Measurements from ENCODE around the gene DBNDD1.

DBNDD1 gene

DNA sequence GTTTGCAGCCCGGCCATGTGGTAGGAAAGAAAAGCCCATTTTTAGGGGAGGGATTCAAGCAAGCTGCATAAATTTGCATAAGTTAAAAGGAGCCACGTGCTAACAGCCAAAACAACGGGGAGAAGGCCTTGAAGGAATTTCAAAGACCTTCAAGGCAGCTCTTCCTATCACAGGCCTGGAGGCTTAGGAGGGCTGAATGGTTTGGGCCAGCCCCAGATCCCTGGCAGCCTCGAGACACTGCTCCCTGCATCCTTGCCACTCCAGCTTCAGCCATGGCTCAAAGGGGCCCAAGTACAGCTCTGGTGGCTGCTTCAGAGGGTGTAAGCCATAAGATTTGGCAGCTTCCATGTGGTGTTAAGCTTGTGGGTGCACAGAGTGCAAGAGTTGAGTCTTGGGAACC lies 35.3 kb upstream of the DBNDD1 start:
- ChIA-PET CTCF (no interaction called here), POLR2A (no interaction called here)
- TF ChIP-seq PKNOX1 (IDR thresholded peaks at IDR 0.05) (no peak), SP1 (IDR thresholded peaks at IDR 0.05) (no peak), ZNF384 (IDR thresholded peaks at IDR 0.05) (no peak), L3MBTL2 (conservative IDR thresholded peaks at IDR 0.05) (no peak), LEF1 (IDR thresholded peaks at IDR 0.05; ENCODE audit: borderline replicate concordance) (no peak), BHLHE40 (IDR thresholded peaks at IDR 0.05; ENCODE audit: borderline replicate concordance) (no peak), SUZ12 (IDR thresholded peaks at IDR 0.05) (no peak)
- no peak for DNase-seq (ENCODE audit: extremely low spot score)

GRCh38 chr16:90053902-90054500 lies 34.7 kb upstream of the DBNDD1 start:
- ChIA-PET POLR2A (no interaction called here), CTCF (no interaction called here)
- no peak for DNase-seq (ENCODE audit: extremely low spot score)
- TF ChIP-seq FOXK2 (IDR thresholded peaks at IDR 0.05) (no peak), ZNF384 (IDR thresholded peaks at IDR 0.05) (no peak), ELF4 (IDR thresholded peaks at IDR 0.05) (no peak), SP1 (IDR thresholded peaks at IDR 0.05) (no peak), PKNOX1 (IDR thresholded peaks at IDR 0.05) (no peak), CTBP1 (IDR thresholded peaks at IDR 0.05; ENCODE audit: borderline replicate concordance) (no peak), NFRKB (IDR thresholded peaks at IDR 0.05) (no peak), ARNT (IDR thresholded peaks at IDR 0.05) (no peak), L3MBTL2 (conservative IDR thresholded peaks at IDR 0.05) (no peak), TARDBP (IDR thresholded peaks at IDR 0.05) (no peak), LEF1 (IDR thresholded peaks at IDR 0.05; ENCODE audit: borderline replicate concordance) (no peak), HDGF (IDR thresholded peaks at IDR 0.05; ENCODE audit: borderline replicate concordance) (no peak)

DNA sequence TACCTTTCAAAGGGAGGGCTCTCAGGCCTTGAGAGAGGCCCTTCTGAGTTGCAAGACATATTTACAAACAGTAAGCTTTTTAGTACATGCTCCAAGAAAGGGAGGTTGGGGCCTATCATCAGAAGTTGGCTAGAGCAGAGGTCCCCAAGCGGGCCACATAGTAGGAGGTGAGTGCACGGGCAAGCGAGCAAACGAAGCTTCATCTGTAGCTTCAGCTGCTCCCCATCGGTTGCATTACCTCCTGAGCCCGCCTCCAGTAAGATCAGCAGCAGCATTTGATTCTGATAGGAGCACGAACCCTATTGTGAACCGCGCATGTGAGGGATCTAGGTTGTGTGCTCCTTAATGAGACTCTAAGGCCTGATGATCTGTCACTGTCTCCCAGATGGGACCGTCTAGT lies 31.7 kb upstream of the DBNDD1 start:
- CTCF ChIA-PET: no interaction called here
- TF ChIP-seq HDGF (IDR thresholded peaks at IDR 0.05; ENCODE audit: borderline replicate concordance) (no peak), SUZ12 (IDR thresholded peaks at IDR 0.05) (no peak), PKNOX1 (IDR thresholded peaks at IDR 0.05) (no peak), LEF1 (IDR thresholded peaks at IDR 0.05; ENCODE audit: borderline replicate concordance) (no peak), ARNT (IDR thresholded peaks at IDR 0.05) (no peak), BHLHE40 (IDR thresholded peaks at IDR 0.05; ENCODE audit: borderline replicate concordance) (no peak), CTBP1 (IDR thresholded peaks at IDR 0.05; ENCODE audit: borderline replicate concordance) (no peak), ELF4 (IDR thresholded peaks at IDR 0.05) (no peak), TARDBP (IDR thresholded peaks at IDR 0.05) (no peak), FOXM1 (IDR thresholded peaks at IDR 0.05; ENCODE audit: borderline replicate concordance) (no peak), FOXK2 (IDR thresholded peaks at IDR 0.05) (no peak), L3MBTL2 (conservative IDR thresholded peaks at IDR 0.05) (no peak)
- POLR2A ChIA-PET: no interaction called here
- no peak for DNase-seq (ENCODE audit: extremely low spot score)

DNA sequence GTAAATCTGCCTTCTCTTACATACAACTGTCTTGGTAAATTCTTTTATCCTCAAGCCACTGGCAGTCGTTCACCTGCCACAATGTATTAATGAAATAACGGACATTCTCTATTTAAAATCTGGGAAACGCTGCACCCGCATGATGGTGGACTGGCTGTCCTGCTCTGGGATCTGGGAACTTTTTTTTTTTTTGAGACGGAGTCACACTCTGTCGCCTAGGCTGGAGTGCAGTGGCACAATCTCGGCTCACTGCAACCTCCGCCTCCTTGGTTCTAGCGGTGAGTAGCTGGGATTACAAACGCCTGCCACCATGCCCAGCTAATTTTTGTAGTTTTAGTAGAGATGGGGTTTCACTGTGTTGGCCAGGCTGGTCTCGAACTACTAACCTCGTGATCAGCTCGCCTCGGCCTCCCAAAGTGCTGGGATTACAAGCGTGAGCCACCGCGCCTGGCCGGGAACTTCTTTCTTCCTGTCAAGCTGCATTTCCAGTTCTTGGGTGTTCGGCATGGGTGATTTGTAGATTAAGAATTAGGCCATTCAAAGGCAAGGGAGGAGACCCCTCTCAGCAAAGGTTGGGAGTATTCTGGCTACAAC lies 29.6 kb upstream of the DBNDD1 start:
- no peak for TF ChIP-seq CTBP1 (IDR thresholded peaks at IDR 0.05; ENCODE audit: borderline replicate concordance)
- no peak for TF ChIP-seq HDGF (IDR thresholded peaks at IDR 0.05; ENCODE audit: borderline replicate concordance)
- TF ChIP-seq PKNOX1 (IDR thresholded peaks at IDR 0.05): no peak
- TF ChIP-seq L3MBTL2 (conservative IDR thresholded peaks at IDR 0.05): no peak
- no peak for TF ChIP-seq TARDBP (IDR thresholded peaks at IDR 0.05)
- no peak for TF ChIP-seq NFRKB (IDR thresholded peaks at IDR 0.05)
- TF ChIP-seq ELF4 (IDR thresholded peaks at IDR 0.05): no peak
- TF ChIP-seq ZNF384 (IDR thresholded peaks at IDR 0.05): no peak
- no peak for TF ChIP-seq LEF1 (IDR thresholded peaks at IDR 0.05; ENCODE audit: borderline replicate concordance)
- no peak for TF ChIP-seq ARNT (IDR thresholded peaks at IDR 0.05)
- no peak for TF ChIP-seq FOXA1 (IDR thresholded peaks at IDR 0.05)
- TF ChIP-seq FOXM1 (IDR thresholded peaks at IDR 0.05; ENCODE audit: borderline replicate concordance): no peak
- no peak for TF ChIP-seq SP1 (IDR thresholded peaks at IDR 0.05)
- TF ChIP-seq BHLHE40 (IDR thresholded peaks at IDR 0.05; ENCODE audit: borderline replicate concordance): no peak
- TF ChIP-seq FOXK2 (IDR thresholded peaks at IDR 0.05): no peak
- no peak for TF ChIP-seq SUZ12 (IDR thresholded peaks at IDR 0.05)
- POLR2A ChIA-PET: no interaction called here
- CTCF ChIA-PET: no interaction called here
- DNase-seq (ENCODE audit: extremely low spot score): no peak

- POLR2A ChIA-PET: no interaction called here
- no peak for DNase-seq (ENCODE audit: extremely low spot score)
- CTCF ChIA-PET: no interaction called here
- no peak for TF ChIP-seq BHLHE40 (IDR thresholded peaks at IDR 0.05; ENCODE audit: borderline replicate concordance)
- no peak for TF ChIP-seq NFRKB (IDR thresholded peaks at IDR 0.05)
- TF ChIP-seq FOXK2 (IDR thresholded peaks at IDR 0.05): no peak
- no peak for TF ChIP-seq ELF4 (IDR thresholded peaks at IDR 0.05)
- TF ChIP-seq LEF1 (IDR thresholded peaks at IDR 0.05; ENCODE audit: borderline replicate concordance): no peak
- no peak for TF ChIP-seq ZNF384 (IDR thresholded peaks at IDR 0.05)
- no peak for TF ChIP-seq FOXA1 (IDR thresholded peaks at IDR 0.05)
- no peak for TF ChIP-seq L3MBTL2 (conservative IDR thresholded peaks at IDR 0.05)
Measured at GRCh38 chr16:90048347-90048722, 29.1 kb upstream of the DBNDD1 start.
